ACC112 (cell line): ENCODE measurements around the gene IL1RAPL2.
"Not testable (repeated sequence)": the region's sequence is repeated elsewhere in the genome, so short reads cannot be mapped to it uniquely, and the experiment has no call there.

Experiments used
- H2AFZ ChIP-seq: fragments of 200-600 bp; sonication (generic); one replicate; pipeline ENCODE4 v1.6.0; 2017; ENCODE audit warnings: antibody characterized with exemption, low read length; ENCODE audit not compliant: unreplicated experiment
- H3K27ac ChIP-seq: fragments of 200-600 bp; sonication (generic); 2 replicates; pipeline ENCODE4 v1.5.1; 2014; ENCODE audit warnings: low read depth, mild to moderate bottlenecking, antibody characterized with exemption, low read length, moderate library complexity
- H3K27me3 ChIP-seq: fragments of 200-600 bp; sonication (generic); 2 replicates; pipeline ENCODE4 v1.6.1; 2014; ENCODE audit warnings: mild to moderate bottlenecking, antibody characterized with exemption, low read length, moderate library complexity, mixed read lengths; ENCODE audit not compliant: insufficient read depth
- H3K36me3 ChIP-seq: fragments of 200-600 bp; sonication (generic); 2 replicates; pipeline ENCODE4 v1.6.1; 2016; ENCODE audit warnings: mild to moderate bottlenecking, antibody characterized with exemption, low read length, moderate library complexity, mixed read lengths; ENCODE audit not compliant: insufficient read depth
- H3K4me1 ChIP-seq: fragments of 200-600 bp; sonication (generic); one replicate; pipeline ENCODE4 v1.6.1; 2016; ENCODE audit warnings: low read length, mixed read lengths; ENCODE audit not compliant: insufficient read depth, unreplicated experiment, control insufficient read depth
- H3K4me3 ChIP-seq: fragments of 200-600 bp; sonication (generic); 2 replicates; pipeline ENCODE4 v1.5.1; 2014; ENCODE audit warnings: mild to moderate bottlenecking, low read depth, low read length
- H3K79me2 ChIP-seq: fragments of 200-600 bp; sonication (generic); one replicate; pipeline ENCODE4 v1.6.0; 2016; ENCODE audit warnings: low read length; ENCODE audit not compliant: control insufficient read depth, unreplicated experiment, insufficient read depth

The IL1RAPL2 gene

DNA sequence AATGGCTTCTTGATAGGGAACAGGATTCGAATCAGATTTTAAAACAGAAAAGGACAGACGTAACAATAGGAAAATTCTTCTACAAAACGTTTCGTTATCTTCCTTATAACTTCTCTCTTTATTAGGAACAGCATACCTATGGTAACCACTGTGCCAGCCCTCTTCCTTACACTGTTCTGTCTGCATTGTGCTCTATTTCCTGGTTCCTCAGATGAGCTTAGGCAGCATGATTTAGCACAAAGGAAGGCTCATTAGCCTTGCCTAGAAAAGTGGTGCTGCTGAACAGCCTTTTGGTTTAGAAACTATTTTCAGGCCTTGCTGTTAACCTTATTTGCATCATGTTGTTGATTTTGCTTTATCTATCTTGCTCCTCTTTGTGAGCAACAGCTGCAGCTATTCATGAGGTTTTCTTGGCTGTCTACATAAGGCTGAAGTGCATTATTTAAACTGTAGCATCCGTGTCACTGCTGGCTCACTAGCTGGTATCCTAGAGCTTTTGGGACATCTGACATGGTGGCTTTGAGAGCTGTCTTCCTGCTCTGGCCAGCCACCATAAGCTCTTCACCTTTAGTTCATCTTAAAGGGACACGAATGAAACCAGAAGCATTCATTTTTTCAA is 1186.4 kb downstream of the IL1RAPL2 start:
- Histone ChIP-seq H3K27ac (no peak overlapping the region), H2AFZ (no peak overlapping the region), H3K4me3 (no peak overlapping the region), H3K36me3 (no peaks in the 10 kb centered on the region), H3K4me1 (no peaks in the 10 kb centered on the region), H3K27me3 (no peaks in the 10 kb centered on the region), H3K79me2 (no peaks in the 10 kb centered on the region)

DNA sequence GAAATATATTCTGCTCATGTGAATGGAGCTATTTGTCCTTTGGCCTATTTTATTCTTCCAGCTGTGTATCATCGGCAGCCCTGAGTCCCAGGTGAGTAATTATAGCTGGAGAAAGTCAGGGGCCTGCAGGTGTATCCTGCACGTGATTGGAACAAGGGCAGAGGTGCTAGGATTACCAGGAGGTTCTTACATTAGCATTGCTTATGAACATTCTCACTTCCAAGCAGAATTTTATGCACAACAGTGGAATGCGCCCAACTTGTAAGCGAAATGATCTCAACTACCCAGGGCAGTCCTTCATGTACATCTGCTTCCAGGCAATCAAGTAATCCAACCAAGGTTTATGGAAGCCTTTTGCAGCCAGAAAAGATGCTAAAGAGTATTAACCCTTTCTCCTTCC is 1187.4 kb downstream of the IL1RAPL2 start:
- Histone ChIP-seq H3K27me3 (no peaks in the 10 kb centered on the region), H3K4me3 (no peak overlapping the region), H3K4me1 (no peaks in the 10 kb centered on the region), H3K27ac (no peak overlapping the region), H3K36me3 (no peaks in the 10 kb centered on the region), H3K79me2 (no peaks in the 10 kb centered on the region), H2AFZ (no peak overlapping the region)

DNA sequence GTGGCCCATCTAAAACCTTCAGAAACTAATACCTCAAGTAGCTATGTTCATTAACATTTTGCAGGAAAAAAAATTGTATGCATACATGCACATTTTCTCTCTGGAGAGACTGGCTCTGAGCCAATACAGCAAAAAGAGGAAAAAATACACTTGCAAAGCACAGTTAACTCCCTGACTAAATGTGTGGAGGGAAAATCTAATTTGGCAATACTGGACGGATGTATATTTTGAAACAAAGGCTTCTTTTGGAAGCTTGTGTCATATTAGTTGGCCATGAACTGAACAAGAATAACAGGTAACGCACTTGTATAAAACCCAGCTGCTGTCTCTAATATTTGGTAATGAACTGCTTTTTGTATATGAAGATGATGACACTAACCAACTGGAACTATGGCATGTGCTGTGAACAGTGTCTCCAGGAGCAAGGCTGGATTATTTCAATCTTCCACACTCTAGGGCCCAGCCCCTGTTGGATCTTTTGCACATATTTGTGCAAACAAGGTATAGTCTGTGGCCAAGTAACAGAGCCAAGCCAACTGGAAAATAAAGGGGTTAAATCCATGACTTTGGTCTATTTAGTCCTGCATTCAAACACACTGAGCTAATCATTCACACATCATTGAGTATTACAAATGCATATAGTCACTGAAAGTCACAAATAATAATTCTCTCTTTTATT is 1188.4 kb downstream of the IL1RAPL2 start:
- H3K4me1 ChIP-seq, result no peaks in the 10 kb centered on the region
- H3K79me2 ChIP-seq, result no peaks in the 10 kb centered on the region
- H3K4me3 ChIP-seq, result no peak overlapping the region
- H3K27me3 ChIP-seq, result no peaks in the 10 kb centered on the region
- no peak overlapping the region for H2AFZ ChIP-seq
- H3K27ac ChIP-seq, result no peak overlapping the region
- H3K36me3 ChIP-seq, result no peaks in the 10 kb centered on the region

DNA sequence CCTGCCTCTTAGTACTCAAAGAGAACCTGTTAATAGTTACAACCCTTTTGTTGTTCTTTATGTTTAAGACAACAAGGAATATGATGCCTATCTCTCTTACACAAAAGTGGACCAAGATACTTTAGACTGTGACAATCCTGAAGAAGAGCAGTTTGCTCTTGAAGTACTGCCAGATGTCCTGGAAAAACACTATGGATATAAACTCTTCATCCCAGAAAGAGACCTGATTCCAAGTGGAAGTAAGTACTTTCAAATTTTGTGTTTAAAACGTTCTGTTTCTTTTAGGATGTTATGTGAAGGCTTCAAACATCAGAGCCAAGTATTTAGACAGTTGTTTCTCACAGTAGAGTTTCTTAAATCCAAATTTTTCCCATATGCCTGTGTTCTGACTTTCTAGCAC is 1189.1 kb downstream of the IL1RAPL2 start:
- H3K36me3 ChIP-seq, result no peaks in the 10 kb centered on the region
- H2AFZ ChIP-seq, result no peak overlapping the region
- H3K4me3 ChIP-seq, result no peak overlapping the region
- no peak overlapping the region for H3K27ac ChIP-seq
- H3K79me2 ChIP-seq, result no peaks in the 10 kb centered on the region
- no peaks in the 10 kb centered on the region for H3K27me3 ChIP-seq
- no peaks in the 10 kb centered on the region for H3K4me1 ChIP-seq

DNA sequence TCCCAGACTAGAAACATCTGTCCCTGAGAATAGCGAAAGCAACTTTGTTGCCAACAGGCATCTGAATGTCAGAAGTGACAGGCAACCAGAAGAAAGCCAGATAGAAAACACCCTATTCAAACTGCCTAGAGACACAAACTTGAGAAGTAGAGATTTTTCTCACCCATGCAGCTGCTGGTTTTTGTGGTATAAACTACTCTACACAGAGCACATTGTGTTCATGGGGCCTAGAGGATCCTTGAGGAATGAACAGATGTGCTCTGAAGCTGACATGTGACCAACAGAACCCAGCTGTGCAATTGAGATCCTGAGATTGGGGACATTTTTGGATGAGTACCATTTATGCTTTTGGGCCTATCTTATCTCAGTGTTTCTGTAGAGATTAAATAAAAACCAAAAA is 1192.8 kb downstream of the IL1RAPL2 start:
- H3K36me3 ChIP-seq, result no peaks in the 10 kb centered on the region
- no peak overlapping the region for H3K4me3 ChIP-seq
- H3K4me1 ChIP-seq, result no peaks in the 10 kb centered on the region
- H3K27me3 ChIP-seq, result no peaks in the 10 kb centered on the region
- H3K79me2 ChIP-seq, result no peaks in the 10 kb centered on the region
- H3K27ac ChIP-seq, result no peak overlapping the region
- no peak overlapping the region for H2AFZ ChIP-seq

DNA sequence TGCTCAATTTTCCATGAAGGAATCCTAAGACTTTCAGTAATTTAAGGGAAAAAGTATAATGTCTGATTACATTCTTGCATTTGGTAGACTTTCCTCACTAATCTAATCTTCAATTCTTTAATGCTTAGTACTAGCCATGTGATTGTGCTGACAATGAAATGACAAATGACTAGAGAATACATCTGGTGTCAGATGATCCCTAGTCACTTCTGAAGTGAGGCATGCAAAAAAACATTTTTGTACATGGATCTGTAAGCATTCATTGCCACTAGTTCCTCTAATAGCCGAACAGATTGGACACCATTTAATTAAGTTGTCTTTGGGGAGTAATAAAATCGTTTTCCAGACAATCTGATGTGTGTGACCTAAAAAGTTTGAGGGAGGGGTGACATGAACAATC is 1193.6 kb downstream of the IL1RAPL2 start:
- no peak overlapping the region for H3K4me3 ChIP-seq
- no peak overlapping the region for H2AFZ ChIP-seq
- H3K79me2 ChIP-seq, result no peaks in the 10 kb centered on the region
- H3K4me1 ChIP-seq, result no peaks in the 10 kb centered on the region
- no peaks in the 10 kb centered on the region for H3K27me3 ChIP-seq
- H3K27ac ChIP-seq, result no peak overlapping the region
- H3K36me3 ChIP-seq, result no peaks in the 10 kb centered on the region

DNA sequence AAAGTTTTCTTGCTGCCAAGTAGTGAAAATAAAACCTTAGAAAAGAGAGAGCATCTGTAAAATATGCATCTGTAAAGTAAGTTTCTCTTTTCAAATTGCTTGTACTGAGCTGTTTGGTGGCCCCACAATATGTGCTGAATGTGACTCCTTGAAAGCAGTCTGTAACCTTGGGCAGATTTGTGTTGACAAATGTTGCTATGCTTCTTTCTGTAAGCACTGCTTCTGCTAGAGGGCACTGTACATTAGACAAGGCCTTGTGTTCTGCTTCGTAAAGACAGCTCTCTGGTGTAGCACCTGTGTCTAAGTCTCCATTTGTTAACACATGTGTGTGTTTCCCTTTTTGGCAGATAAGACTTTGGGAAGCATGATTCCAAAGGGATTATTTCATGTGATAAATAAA is 1199.7 kb downstream of the IL1RAPL2 start:
- H3K79me2 ChIP-seq, result no peaks in the 10 kb centered on the region
- no peak overlapping the region for H3K4me3 ChIP-seq
- H3K27ac ChIP-seq, result no peak overlapping the region
- no peaks in the 10 kb centered on the region for H3K27me3 ChIP-seq
- no peak overlapping the region for H2AFZ ChIP-seq
- H3K36me3 ChIP-seq, result no peaks in the 10 kb centered on the region
- no peaks in the 10 kb centered on the region for H3K4me1 ChIP-seq

DNA sequence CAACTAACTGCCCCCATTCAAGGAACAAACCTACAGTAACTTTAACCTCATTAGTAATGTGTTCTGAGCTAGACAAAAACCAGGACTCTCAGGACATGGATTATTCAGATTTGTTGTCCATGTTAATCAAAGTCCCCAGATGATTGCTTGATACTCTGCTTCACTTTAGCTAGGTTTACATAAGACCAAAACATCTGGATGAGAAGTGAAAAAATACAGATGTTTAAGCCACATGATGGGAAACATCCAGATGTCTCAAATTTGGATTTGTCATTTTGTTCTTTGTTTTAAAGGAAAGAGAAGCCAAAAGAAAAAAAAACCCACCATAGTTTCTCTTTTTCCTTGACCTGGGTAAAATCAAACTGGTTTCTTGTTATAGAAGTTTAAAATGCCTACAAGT is 1207.8 kb downstream of the IL1RAPL2 start:
- H3K27me3 ChIP-seq, result no peaks in the 10 kb centered on the region
- no peak overlapping the region for H2AFZ ChIP-seq
- H3K27ac ChIP-seq, result no peak overlapping the region
- H3K4me3 ChIP-seq, result no peak overlapping the region
- no peaks in the 10 kb centered on the region for H3K79me2 ChIP-seq
- no peaks in the 10 kb centered on the region for H3K36me3 ChIP-seq
- H3K4me1 ChIP-seq, result no peaks in the 10 kb centered on the region

DNA sequence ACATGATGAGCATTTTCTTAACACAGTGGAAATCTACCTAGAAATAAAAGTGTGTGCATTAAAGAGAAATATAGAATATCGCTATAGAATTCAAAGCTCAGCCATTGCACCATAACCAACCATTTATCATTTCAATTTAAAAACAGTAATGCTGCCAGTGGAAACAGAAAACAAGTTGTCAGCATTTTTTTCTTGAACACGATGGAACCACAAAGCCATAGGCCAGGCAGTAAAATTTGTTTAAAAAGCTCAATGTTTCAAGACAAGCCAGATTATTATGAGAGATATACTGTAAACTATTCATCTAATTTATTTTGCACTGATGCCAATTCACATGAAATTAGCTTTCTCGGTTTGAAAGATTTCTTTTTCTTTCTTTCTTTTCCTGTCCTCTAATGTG is 1209.7 kb downstream of the IL1RAPL2 start:
- no peak overlapping the region for H2AFZ ChIP-seq
- H3K36me3 ChIP-seq, result no peaks in the 10 kb centered on the region
- H3K27ac ChIP-seq, result no peak overlapping the region
- H3K79me2 ChIP-seq, result no peaks in the 10 kb centered on the region
- no peaks in the 10 kb centered on the region for H3K27me3 ChIP-seq
- no peaks in the 10 kb centered on the region for H3K4me1 ChIP-seq
- H3K4me3 ChIP-seq, result no peak overlapping the region

DNA sequence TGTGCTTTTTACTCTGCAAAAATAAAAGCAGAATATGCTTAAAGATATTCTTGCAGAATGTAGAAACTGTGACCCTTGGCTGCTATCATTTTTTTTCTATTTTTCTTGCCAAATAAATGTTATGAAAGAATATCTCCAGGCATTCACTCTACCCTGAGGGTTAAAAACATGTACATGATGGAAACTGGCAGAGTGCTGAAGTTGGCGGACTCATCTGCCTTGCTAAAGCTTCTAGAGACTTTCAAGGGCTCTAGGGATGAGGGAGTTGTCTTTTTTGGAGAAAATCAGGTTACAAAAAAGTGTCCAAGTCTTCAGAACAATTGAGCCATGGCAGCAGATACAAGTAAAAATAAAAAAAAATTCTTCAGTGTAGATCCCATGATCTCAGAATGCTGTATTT is 1215.8 kb downstream of the IL1RAPL2 start:
- Histone ChIP-seq H3K27me3 (no peaks in the 10 kb centered on the region), H3K79me2 (no peaks in the 10 kb centered on the region)

DNA sequence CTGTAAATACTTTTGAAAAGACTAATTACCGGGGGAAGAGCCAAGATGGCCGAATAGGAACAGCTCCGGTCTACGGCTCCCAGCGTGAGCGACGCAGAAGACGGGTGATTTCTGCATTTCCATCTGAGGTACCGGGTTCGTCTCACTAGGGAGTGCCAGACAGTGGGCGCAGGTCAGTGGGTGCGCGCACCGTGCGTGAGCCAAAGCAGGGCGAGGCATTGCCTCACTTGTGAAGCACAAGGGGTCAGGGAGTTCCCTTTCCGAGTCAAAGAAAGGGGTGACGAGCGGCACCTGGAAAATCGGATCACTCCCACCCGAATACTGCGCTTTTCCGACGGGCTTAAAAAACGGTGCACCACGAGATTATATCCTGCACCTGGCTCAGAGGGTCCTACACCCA is 1230.9 kb downstream of the IL1RAPL2 start:
- not testable (repeated sequence) for H3K27ac ChIP-seq, H3K79me2 ChIP-seq, H3K27me3 ChIP-seq, H3K4me1 ChIP-seq, H3K36me3 ChIP-seq, H2AFZ ChIP-seq, H3K4me3 ChIP-seq

More for the DNA sequence above, 1215.8 kb downstream of the IL1RAPL2 start:
- H3K27ac ChIP-seq, result no peak overlapping the region
- no peaks in the 10 kb centered on the region for H3K36me3 ChIP-seq
- H2AFZ ChIP-seq, result no peak overlapping the region
- no peak overlapping the region for H3K4me3 ChIP-seq
- H3K4me1 ChIP-seq, result no peaks in the 10 kb centered on the region
